Measurements from ENCODE around the gene FBXL7.

GRCh38 chr5:15551113-15551504 is 51.1 kb downstream of the FBXL7 start:
- TF ChIP-seq, protein P1, sequence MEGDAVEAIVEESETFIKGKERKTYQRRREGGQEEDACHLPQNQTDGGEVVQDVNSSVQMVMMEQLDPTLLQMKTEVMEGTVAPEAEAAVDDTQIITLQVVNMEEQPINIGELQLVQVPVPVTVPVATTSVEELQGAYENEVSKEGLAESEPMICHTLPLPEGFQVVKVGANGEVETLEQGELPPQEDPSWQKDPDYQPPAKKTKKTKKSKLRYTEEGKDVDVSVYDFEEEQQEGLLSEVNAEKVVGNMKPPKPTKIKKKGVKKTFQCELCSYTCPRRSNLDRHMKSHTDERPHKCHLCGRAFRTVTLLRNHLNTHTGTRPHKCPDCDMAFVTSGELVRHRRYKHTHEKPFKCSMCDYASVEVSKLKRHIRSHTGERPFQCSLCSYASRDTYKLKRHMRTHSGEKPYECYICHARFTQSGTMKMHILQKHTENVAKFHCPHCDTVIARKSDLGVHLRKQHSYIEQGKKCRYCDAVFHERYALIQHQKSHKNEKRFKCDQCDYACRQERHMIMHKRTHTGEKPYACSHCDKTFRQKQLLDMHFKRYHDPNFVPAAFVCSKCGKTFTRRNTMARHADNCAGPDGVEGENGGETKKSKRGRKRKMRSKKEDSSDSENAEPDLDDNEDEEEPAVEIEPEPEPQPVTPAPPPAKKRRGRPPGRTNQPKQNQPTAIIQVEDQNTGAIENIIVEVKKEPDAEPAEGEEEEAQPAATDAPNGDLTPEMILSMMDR (conservative IDR thresholded peaks at IDR 0.05; ENCODE audit: low read length) = no peak
- no peak for TF ChIP-seq EZH2phosphoT487 (IDR thresholded peaks at IDR 0.05; ENCODE audit: borderline replicate concordance, low read depth, low read length)
